HG02970 (cell line): ENCODE results near the gene SLC35D3.
"Not testable (repeated sequence)": the region's sequence is repeated elsewhere in the genome, so short reads cannot be mapped to it uniquely, and the experiment has no call there.

Experiments used
- ATAC-seq: cut with Tn5 transposase; IDR thresholded peaks from one replicate; pipeline ENCODE4 v1.9.1; 2021; ENCODE audit warnings: mild to moderate bottlenecking, moderate library complexity, moderate number of reproducible peaks; ENCODE audit not compliant: unreplicated experiment, low FRiP score

SLC35D3 gene

DNA sequence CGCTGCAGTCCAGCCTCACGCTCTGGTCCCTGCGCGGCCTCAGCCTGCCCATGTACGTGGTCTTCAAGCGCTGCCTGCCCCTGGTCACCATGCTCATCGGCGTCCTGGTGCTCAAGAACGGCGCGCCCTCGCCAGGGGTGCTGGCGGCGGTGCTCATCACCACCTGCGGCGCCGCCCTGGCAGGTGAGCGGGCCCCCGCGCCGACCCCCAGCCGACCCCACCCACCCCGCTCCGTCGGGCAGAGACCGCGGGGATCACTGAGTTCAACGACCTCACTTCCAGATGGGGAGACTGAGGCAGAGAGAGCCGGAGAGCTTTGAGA, 545 bp downstream of the SLC35D3 start:
- no peak for ATAC-seq

DNA sequence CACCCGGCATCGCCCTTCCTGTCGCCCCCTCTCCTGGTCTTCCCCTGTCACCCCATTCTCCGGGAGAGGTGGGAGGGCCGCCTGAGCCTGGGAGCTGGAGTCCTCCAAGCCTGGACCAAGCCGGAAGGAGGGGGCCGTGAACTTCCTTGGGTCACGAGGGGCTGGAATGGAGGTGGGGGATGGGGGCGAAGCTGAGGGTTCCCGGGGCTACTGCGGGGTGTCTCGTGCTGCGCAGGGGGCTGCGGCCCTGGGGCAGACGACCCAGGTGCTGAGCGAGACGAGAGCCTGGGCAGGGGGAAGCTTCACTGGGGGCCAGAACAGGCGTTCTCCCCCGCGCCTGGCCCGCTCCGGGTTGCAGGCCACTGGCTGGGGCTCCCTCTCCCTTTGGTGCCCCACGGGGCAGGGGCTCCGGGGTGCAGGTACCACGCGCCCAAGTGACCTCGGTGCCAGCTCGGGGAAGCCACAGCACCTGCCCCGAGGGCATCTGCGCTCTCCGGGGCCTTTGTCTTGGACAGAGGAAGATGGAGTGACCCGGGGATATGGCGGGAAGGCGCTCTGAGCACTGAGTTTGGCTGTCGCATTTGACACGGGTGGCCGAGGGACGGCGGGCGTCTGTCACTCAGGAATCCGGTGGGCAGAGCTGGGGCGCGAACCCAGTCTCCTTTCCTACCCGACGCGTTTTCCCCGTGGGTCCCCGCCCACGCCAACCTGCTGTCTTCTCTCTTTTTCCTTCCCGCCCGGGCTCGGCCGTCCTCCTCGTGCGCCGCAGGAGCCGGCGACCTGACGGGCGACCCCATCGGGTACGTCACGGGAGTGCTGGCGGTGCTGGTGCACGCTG, 1.2 kb downstream of the SLC35D3 start:
- no peak for ATAC-seq

DNA sequence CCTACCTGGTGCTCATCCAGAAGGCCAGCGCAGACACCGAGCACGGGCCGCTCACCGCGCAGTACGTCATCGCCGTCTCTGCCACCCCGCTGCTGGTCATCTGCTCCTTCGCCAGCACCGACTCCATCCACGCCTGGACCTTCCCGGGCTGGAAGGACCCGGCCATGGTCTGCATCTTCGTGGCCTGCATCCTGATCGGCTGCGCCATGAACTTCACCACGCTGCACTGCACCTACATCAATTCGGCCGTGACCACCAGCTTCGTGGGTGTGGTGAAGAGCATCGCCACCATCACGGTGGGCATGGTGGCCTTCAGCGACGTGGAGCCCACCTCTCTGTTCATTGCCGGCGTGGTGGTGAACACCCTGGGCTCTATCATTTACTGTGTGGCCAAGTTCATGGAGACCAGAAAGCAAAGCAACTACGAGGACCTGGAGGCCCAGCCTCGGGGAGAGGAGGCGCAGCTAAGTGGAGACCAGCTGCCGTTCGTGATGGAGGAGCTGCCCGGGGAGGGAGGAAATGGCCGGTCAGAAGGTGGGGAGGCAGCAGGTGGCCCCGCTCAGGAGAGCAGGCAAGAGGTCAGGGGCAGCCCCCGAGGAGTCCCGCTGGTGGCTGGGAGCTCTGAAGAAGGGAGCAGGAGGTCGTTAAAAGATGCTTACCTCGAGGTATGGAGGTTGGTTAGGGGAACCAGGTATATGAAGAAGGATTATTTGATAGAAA, 2.0 kb downstream of the SLC35D3 start:
- ATAC-seq: no peak

DNA sequence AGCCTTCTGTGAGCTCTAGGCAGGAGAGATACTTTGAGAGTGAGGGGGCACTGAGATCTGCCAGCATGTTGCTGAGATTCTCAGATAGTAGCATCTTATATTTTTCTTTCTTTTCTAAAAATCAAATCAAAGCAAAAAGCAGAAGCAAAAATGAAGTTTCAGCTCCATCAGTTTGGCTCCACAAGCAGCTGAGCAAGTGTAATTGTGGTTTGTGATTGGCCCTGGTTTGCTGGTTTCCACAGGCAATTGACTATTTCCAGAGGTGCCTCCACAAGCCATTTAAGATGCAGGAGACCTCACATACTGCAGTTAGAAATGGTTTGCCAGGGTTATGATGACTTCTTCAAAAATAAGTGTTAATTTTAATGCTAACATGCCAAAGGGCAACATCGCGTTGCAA, 4.3 kb downstream of the SLC35D3 start:
- ATAC-seq: no peak

DNA sequence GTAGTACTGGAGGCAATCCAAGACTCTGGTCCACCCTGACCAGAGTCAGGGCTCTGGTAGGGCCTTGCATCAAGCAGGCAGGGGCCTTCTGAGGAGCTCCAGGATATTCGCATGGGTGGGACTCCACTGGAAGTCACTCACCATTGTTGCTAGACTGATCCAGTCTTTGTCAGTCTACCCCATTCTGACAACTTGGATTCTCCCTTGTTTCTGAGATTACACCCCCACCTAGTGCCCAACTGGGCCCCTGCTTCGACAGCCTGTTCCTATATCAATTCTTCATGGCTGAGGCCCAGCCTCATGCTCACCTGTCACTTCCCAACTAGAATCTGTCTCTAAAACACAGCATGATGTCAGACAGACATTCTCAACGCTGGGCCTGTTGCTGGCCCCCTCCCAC, 5.2 kb downstream of the SLC35D3 start:
- no peak for ATAC-seq

DNA sequence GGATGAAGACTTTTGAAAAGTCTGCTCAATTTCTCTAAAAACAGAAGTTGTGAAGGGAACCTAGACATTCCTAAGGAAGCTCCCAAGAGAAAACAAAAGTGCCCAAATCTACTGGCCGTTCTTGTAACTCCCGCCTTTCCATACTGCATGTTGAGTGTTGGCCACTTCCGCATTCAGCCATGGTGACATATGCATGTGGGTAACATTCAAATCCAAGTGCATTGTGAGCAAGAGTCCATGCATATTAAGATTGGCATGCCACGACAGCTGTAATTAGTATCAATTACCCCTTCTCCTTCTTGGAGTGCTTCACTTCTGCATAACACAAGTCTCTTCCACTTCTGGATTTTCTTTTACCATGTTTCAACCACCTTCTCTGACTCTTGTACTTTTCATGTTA, 8.4 kb downstream of the SLC35D3 start:
- no peak for ATAC-seq

DNA sequence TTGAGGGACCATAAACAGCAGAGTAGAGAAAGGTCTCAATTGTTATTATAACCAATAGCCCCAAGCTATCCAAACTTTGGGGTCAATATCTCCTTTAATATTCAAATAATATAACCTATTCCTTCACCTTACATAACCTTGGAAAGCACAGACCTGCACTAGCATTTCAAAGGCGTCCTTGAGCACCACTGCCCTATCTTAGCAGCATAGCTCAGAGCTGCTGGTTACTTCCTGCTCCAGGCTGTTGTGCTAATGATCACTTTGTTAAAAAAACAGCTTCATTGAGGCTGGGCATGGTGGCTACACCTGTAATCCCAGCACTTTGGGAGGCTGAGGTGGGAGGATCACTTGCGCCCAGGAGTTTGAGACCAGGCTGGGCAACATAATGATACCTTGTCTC, 10.5 kb downstream of the SLC35D3 start:
- ATAC-seq: no peak

DNA sequence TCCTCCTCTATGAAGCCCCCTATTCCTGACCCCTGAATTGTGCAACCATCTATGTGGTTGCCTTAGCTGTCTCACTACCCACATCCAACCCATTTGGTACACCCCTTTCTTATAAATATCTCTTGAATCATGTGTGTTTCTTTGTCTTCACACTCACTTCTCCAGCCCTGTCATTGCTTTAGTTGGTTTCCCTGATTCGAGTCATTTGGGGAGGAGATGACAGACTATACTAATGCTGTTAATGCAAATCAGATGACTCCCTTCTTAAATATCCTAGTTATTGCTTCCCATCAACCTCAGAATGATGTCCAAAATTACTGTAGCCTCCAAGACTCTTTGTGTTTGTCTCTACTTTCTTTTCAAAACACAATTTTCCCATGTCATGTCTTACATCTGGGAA, 23.0 kb downstream of the SLC35D3 start:
- no peak for ATAC-seq

DNA sequence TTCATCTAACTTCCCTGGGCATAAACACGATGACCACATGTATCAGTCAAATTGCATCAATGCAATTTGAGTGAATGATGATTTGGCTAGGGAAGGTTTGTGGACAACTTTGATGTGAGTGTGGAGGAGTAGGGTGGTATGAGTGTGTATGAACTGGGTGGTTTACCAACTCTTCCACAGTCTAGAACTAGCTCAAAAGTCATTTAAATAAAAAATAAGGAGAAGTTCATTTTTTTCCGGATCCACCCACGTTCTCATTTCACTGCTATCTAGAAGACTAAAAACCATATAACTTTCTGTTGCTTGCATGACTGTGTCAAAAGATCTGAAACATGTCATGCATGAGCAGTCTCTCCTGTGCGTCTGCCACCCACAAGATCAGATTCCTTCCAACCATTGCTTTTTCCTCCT, 23.6 kb downstream of the SLC35D3 start:
- ATAC-seq: no peak

DNA sequence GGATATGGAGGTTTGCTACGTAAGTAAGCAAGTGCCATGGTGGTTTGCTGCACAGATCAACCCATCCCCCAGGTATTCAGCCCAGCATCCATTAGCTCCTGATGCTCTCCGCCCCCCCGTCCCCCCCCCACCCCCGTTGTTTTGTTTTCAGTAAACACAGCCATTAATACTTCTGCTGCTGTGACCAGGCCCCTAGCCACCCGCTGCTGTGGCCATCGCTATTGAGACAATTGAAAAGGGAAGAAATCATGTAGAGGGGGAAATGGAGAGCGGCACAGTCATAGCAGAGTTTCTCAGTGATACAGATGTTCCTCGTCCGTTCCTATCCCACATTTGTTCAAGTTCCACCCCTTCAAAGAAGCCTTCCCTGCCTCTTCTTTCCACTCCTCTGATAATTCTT, 24.9 kb downstream of the SLC35D3 start:
- no peak for ATAC-seq

DNA sequence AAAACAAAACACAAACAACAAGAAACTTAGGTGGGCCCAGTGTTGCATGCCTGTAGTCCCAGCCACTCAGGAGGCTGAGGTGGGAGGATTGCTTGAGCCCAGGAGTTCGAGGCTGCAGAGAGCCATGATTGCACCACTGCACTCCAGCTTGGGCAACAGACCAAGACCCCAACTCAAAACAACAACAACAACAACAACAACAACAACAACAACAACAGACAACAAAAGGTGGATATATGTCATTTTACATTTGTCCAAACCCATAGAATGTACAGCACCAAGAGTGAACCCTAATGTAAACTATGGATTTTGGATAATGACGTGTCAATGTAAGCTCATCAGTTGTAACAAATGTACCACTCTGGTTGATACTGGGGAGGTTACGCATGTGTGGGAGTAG, 27.9 kb downstream of the SLC35D3 start:
- ATAC-seq: not testable (repeated sequence)

DNA sequence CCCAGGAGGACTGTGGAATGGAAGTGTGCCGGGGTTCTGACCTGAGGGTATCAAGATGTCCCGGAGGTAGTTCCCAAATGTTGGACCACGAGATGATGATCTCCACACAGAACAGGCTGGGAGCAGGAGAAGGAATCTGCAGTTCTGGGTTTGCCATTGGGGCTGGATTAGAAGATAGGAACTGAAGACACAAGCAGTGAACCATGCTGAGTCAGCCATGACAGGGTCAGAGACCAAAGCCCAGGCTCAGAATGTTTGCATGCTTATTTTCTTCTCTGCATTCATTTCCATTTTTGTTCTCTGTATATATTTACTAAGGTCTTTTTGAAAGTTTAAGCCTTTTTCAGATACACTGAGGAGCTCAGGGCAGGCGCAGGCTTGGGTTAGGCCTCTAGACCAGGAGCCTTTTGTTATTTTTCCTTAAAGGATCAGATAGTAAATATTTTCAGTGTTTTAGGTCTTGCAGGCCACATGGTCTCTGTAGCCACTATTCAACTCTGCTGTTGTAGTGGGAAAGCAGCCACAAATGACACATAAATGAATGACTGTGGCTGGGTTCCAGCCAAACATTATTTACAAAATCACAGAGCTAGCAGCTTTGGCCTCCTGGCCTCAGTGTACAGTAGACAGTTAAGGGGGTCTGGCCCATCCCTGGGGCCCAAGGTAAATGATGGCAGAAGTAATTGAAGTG, 28.5 kb downstream of the SLC35D3 start:
- ATAC-seq: no peak

DNA sequence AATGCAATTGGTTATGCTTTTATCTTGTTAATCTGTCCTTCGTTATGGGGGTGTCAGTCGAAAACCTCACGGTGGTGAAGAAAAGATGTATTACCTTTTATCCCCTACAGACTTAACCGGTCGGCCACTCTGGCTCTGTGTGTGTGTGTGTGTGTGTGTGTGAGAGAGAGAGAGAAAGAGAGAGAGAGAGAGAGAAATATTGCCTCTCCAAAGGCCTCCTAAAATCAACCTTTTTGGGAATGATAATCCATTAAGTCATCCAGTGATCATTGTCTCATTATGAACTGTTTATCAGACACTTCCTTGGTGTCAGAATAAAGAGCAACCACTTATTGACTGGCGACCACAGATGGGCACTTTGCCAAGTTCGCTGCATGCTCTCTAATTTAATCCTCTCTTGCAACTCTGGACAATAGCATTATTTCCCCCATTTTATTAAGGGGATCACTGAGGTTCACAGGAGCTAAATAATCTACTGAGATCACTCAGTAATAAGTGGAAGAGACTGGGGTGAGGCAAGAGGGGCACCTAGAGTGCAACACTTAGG, 30.7 kb downstream of the SLC35D3 start:
- no peak for ATAC-seq

DNA sequence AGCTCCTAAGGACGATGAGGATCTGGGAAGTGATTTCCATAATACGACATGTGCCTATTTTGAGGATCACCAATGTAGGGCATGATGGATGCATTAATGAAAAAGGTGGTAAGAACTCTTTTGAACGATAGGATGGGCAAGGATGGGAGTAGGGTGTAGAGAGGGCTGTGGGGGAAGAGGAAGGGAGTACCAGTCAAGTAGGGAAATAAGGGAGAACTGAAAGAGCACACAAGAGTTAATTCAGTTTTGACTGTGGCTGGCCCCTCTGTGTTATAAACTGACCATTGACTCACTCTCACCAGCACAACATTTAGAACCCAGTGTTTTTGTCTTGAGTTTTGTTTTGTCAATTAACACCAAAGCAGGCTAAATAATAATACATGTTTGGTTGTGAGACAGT, 33.0 kb downstream of the SLC35D3 start:
- ATAC-seq: no peak

DNA sequence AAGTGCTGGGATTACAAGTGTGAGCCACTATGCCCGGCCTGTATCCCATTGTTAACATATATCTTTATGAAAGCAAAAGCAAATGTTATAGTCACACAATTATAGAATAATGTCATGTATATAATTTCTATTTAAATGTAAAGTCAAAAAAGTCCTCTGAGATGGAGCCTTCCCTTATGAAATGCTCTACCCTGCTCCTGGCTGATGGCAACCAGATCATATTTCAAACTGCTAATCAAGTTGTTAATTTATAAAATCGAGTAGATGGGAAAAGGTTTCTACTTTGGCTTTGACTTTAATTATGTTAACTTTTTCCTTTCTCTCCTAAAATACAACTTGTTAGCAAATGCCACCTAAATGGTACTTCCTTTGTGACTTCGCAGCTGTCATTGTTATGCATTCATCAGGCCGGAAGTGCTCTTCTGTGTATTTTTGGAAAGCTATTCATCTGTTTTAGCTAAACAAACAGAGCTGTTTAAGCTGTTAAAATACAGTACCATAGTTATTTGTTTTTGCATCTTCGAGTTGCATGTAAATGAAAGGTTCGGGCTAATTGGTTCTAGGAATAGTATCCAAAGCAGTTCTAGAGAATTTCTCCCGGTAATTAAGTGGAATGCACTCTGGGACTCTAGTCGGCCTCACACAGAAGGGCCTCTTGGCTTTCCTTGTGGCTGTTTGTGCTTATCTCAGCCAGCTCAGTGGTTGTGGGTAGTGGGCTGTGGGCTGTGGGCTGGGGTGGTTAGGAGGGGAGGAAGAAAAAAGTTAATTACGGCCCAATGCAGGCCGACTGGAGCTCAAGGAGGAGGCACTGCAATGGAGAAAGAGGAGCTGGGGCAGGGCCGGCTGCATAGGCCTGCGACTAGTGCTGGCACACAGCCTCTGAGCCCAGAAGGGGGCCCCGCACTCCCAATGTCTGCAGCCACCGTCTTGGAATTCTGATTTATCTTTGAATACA, 34.8 kb downstream of the SLC35D3 start:
- ATAC-seq: no peak

DNA sequence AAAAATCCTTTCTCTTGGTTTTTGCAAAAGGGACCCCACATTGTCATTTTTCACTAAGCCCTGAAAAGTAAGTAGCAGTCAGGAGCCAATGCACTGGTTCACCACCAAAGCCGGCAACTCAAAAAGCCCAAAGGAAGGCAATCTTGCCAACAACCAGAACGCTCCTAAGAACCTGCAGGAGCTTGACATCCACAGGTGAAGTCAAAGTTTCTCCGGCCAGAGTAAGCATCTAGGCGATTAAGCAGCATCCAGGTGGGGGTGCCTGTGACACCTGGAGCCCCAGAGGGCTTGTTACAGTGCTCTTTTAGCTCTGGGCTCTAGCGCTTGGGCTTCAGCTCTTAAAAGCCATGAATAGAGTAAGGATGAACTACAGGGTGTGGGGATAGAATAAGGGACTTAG, 36.1 kb downstream of the SLC35D3 start:
- no peak for ATAC-seq

DNA sequence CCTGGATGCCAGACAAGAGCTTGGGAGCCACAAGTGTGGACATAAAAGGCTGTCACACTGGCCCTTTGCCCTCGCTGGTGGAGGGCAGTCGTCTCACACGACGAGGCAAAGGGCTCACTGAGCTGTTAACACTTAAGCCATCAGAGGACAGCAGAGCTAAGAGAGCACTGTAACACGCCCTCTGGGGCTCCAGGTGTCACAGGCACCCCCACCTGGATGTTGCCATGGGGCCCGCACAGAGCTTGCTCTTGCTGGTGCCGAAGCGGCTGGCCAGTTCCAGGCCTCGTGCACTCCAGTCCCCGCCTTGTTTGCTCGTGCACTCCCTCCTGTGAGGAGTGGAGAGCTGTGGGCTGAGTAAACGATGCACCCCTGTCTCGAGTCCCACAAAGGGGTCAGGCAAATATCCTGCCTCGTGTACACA, 37.4 kb downstream of the SLC35D3 start:
- no peak for ATAC-seq

DNA sequence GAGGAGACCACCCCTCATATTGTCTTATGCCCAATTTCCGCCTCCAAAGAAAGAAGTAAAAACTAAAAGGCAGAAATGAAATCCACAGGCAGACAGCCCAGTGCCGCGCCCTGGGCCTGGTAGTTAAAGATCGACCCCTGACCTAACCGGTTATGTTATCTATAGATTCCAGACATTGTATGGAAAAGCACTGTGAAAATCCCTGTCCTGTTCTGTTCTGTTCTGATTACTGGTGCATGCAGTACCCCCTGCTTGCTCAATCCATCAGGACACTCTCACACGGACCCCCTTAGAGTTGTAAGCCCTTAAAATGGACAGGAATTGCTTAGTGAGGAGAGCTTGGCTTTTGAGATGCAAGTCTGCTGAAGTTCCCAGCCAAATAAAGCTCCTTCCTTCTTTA, 37.8 kb downstream of the SLC35D3 start:
- ATAC-seq: not testable (repeated sequence)

DNA sequence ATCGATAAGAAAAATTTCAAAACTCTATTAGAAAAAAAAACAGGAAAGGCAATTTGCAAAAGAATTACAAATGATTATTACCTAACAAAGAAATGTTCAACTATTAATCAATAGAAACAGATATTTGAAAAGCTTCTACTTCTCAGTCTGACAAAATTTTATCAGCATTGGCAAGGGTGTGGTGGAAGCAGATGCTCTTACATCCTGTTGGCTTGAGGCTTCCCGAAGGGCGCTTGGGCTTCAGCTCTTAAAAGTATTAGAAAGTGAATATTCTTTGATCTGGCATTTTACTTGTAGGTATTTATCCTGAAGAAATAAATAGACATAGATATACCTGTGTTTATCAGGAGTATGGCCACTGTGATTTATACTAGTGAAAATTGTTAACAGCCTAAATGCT, 38.7 kb downstream of the SLC35D3 start:
- no peak for ATAC-seq

DNA sequence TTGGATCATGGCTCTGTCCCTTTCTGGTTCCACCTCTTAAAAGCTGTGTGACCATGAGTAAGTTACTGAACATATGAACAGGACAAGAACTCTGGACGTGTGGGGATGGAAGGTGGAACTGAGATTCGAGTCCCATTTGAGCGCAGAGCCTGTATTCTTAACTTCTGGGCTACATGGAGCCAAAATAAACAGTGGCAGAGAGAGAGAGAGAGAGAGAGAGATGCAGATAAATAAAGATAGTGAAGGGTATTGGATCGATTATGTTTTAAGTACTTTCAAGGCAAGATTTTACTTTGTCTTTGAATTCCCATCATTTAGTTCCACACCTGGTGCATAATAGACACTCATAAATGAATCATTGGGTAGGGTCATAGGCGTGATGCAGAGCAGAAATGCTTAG, 39.7 kb downstream of the SLC35D3 start:
- ATAC-seq: no peak
